Stimulated activated naive CD8-positive, alpha-beta T cell treated with anti-CD3 and anti-CD28 coated beads, Interleukin-15, Interleukin-2, amounts not matched to agents 100 ng/mL and 50 ng/mL, for 24 hours (primary cell): ENCODE data around the gene DCTN3.

ENCODE experiments used
- H3K27ac Mint-ChIP-seq: one replicate; pipeline ENCODE4 v1.8.0; 2021; ENCODE audit warnings: mild to moderate bottlenecking, mixed read lengths
- H3K27me3 Mint-ChIP-seq: one replicate; pipeline ENCODE4 v1.8.0; 2021; ENCODE audit warnings: mixed read lengths
- H3K36me3 Mint-ChIP-seq: one replicate; pipeline ENCODE4 v1.8.0; 2021; ENCODE audit warnings: low read depth, mixed read lengths
- H3K4me1 Mint-ChIP-seq: one replicate; pipeline ENCODE4 v1.8.0; 2021; ENCODE audit warnings: low read depth, mixed read lengths
- H3K4me3 Mint-ChIP-seq: one replicate; pipeline ENCODE4 v1.8.0; 2021; ENCODE audit warnings: mild to moderate bottlenecking, mixed read lengths
- H3K9me3 Mint-ChIP-seq: one replicate; pipeline ENCODE4 v1.8.0; 2021; ENCODE audit warnings: mixed read lengths

Gene DCTN3

DNA sequence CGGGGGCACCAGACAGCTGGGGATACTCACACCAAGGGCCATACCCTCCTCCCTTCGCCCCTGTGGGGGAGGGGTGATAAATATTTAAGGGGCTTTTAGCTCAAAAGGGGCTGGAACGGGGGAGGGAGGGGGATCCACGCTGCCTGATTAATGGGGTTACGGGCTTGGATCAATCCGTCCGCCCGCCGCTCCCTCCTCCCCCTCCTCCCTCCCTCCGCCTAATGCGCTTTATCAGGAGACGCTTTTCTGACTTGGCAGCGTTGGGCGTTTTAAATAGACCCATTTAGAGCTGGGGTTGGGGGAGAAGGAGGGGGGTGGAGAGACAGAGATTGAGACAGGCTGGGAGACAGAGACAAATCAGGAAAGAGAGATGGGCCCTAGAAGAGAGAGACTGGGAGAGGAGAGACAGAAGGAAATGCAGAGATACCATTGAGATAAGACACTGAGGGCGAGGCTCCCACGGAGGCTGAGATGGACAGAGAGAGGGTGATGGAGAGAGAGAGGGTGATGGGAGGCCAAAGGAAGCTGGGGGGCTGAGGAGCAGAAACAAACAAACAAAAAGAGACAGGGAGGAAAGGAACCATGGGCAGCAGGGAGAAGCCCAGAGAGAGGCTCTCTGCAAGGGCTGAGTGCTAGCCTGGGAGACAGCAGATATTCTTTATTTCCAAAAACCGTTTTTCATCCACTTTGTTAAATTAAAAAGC is 41.0 kb downstream of the DCTN3 start:
- Mint-ChIP-seq H3K9me3 (no peaks in the 10 kb centered on the region), H3K27ac (no peak overlapping the region), H3K27me3 (peaks cover 52% of the 10 kb centered on the region), H3K36me3 (no peaks in the 10 kb centered on the region), H3K4me1 (no peaks in the 10 kb centered on the region), H3K4me3 (no peak overlapping the region)

DNA sequence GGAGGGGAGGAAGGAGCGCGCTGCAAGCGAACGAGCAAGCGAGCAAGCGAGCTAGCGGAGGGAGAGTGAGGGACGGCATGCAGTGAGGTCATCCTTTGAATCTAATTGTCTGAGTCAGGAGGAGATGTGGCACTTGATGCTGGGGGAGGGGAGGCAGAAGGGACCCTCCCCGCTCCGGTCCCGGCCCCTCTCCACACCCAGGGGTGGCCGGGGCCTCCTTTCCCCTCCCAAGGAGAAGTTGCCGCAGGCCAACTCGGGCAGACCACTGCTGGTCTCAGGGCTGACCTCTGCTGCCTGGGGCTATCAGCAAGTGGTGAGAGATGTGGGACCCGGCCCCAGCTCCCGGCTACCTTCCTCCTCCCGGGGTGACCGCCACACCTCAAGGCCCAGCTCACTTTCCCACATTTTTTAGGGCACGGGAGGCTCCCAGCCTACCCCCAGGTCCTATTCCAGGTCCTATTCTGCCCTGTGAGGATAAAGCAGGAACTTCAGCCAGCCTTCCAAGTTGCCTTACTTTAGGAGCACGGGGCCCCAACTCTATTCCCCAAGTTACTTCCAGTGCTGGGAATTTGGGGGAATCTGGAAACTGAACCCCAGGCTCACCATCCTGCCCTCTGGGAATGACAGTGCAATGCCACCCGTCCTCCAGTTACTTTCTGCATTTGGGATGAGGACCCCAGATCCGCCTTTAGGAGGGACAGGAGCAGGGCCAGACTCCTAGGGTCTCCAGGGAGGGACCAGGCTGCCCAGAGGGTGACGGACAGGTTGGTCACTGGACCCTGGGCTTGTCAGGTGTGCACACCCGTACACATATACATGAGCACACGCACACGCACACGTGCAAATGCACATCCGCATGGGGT is 41.8 kb downstream of the DCTN3 start:
- H3K9me3 Mint-ChIP-seq = no peaks in the 10 kb centered on the region
- H3K4me1 Mint-ChIP-seq = no peaks in the 10 kb centered on the region
- no peak overlapping the region for H3K27ac Mint-ChIP-seq
- H3K36me3 Mint-ChIP-seq = no peaks in the 10 kb centered on the region
- H3K27me3 Mint-ChIP-seq = peaks cover 50% of the 10 kb centered on the region
- no peak overlapping the region for H3K4me3 Mint-ChIP-seq

DNA sequence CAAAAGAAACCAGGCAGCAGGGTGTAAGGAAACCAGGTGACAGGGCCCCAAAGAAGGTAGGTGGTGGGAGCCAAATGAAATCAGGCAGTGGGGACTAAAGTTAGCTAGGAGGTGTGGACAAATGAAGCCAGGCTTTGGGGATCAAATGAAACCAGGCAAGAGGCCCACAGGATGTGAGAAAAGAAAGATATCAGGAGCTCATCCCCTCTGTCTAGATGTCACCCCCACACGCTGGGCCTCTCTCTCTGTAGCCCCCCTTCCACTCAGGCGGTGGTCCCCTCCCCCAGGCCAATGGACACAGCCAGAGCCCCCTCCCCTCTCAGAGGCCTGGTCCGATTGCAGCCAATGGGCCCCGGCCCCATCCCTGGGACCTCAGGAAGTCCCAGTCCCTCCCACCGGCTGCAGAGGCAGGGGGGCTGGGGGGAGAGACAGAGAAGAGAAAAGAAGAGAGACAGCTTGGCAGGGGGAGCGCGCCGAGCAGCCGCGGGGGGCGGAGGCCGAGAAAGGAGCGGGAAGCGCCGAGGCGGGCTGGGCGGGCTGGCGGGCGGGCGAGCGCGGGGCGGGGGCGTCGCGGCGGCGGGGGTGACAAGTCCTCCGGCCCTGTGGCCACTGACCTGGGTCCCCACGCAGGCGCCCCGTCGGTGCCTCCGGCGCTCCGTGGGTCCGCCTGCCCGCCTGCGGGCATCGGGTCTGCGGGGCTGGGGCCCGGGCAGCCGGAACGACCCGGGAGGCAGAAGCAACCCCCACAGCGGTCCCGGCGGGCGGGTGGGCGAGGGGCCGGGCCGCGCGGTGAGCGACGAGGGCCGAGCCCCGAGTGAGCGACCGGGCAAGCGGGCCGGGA is 42.7 kb downstream of the DCTN3 start:
- Mint-ChIP-seq H3K27me3 (peaks cover 47% of the 10 kb centered on the region), H3K9me3 (no peaks in the 10 kb centered on the region), H3K4me3 (peak overlapping the region; percentile 38), H3K36me3 (no peaks in the 10 kb centered on the region), H3K27ac (no peak overlapping the region), H3K4me1 (no peaks in the 10 kb centered on the region)

DNA sequence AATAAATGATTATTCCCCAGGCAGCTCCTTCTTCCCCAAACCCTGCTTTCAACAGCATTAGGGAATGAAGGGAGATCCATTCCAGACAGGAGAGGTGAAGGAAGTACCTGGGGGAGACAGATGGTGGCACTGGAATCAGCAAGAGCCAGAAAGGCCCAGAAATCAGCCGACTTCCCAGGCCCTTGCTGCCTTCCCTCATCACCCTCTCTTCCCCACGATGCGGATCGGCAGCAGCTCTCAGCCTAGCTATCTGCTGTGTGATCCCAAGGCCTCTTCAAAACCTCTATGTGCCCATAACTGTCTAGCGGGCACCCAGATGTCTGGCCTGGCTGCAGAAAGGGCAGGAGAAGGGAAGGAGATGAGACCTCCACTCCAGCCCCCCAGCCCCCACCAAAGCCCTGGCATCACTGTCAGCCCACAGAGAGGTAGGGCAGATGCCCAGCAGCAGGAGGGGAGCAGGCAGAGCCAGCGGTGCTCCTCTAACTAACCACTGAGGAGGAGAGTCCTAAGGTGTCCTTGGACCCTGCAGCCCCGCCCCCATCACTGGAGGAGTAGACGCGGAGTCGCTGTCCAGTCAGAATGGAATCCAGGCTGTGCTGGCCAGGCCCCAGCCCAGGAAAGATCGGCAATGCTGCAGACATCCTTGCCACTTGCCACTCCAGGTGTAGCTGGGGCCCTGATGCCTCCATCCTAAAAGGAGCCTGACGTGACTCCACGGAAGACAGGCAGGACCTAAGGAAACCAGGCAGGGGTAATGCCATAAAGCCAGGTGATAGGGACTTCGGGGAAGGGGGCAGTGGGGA is 43.5 kb downstream of the DCTN3 start:
- H3K4me1 Mint-ChIP-seq = no peaks in the 10 kb centered on the region
- H3K9me3 Mint-ChIP-seq = no peaks in the 10 kb centered on the region
- H3K36me3 Mint-ChIP-seq = no peaks in the 10 kb centered on the region
- no peak overlapping the region for H3K27ac Mint-ChIP-seq
- H3K4me3 Mint-ChIP-seq = no peak overlapping the region
- H3K27me3 Mint-ChIP-seq = peaks cover 49% of the 10 kb centered on the region

DNA sequence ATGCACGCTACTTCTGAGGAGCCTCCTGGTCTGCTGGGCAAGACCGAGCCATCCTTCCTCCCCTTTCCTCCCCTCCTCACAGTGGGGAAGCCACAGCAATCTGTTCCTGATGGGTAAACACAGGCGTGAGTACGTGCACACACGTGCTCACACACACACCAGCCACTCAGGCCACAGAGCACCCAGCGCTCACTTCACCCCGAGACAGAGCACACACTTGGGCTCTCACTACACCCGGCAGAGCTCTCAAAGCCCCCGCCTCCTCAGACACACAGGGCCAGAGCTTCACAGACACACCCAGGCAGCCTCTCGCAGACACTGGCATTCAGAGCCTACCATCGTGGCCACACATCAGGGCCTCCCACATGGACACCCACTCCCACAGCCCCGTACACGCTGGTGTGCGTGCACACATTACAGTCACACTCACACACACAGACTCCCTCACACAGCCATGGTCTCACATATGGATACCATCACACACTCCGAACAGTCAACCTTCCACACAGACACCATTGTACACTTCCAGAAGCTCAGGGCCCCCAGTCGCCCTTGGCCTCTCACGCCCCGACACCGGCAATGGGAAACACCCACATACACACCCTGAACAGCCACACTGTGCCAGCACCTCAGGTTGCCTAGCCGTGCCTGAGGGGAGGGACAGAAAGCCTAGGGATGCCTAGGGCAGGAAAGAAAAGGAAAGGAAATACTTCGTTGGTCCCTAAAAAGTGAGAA is 44.3 kb downstream of the DCTN3 start:
- Mint-ChIP-seq H3K36me3 (no peaks in the 10 kb centered on the region), H3K27ac (no peak overlapping the region), H3K4me1 (no peaks in the 10 kb centered on the region), H3K27me3 (peaks cover 48% of the 10 kb centered on the region), H3K9me3 (no peaks in the 10 kb centered on the region), H3K4me3 (no peak overlapping the region)

DNA sequence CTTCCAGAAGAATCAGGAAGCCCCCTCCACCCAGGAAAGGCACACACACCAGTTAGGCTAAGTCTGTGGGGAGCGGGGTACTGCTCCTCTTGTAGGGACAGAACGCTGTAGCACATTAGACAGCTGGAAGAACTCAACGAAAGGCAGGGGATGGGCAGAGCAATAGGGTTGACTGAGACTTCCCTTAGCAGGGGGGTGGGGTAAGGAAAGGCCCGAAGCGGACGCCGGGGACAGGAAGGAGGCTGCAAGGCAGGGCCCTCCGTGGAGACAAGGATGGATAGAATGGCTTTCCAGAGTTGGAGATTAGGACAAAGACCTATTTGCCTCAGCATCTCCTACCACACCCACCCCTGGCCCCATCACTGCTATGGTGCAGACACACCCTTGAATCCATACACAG is 45.1 kb downstream of the DCTN3 start:
- Mint-ChIP-seq H3K36me3 (no peaks in the 10 kb centered on the region), H3K4me3 (no peak overlapping the region), H3K27me3 (peaks cover 40% of the 10 kb centered on the region), H3K9me3 (no peaks in the 10 kb centered on the region), H3K4me1 (no peaks in the 10 kb centered on the region), H3K27ac (no peak overlapping the region)

DNA sequence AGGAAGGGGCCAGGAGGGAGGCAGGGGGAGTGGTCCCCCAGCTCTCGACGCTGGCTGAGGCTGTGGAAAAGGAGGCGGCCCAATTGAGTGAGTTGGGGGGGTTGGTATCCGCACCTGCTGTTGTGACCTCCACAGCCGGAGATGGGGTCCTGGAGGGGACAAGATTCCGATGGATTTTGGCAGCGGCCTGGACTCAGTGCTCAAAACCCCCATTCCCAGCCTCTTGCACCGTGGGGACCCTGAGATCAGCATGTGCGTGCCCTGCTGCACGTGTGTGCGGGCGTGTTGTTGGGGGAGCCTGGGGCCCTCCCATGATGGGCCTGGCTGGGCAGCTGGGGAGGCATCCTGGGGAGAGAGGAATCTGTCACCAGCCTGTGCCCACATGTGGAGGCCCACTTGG is 45.7 kb downstream of the DCTN3 start:
- Mint-ChIP-seq H3K4me1 (no peaks in the 10 kb centered on the region), H3K36me3 (no peaks in the 10 kb centered on the region), H3K4me3 (no peak overlapping the region), H3K9me3 (no peaks in the 10 kb centered on the region), H3K27me3 (peaks cover 35% of the 10 kb centered on the region), H3K27ac (no peak overlapping the region)

DNA sequence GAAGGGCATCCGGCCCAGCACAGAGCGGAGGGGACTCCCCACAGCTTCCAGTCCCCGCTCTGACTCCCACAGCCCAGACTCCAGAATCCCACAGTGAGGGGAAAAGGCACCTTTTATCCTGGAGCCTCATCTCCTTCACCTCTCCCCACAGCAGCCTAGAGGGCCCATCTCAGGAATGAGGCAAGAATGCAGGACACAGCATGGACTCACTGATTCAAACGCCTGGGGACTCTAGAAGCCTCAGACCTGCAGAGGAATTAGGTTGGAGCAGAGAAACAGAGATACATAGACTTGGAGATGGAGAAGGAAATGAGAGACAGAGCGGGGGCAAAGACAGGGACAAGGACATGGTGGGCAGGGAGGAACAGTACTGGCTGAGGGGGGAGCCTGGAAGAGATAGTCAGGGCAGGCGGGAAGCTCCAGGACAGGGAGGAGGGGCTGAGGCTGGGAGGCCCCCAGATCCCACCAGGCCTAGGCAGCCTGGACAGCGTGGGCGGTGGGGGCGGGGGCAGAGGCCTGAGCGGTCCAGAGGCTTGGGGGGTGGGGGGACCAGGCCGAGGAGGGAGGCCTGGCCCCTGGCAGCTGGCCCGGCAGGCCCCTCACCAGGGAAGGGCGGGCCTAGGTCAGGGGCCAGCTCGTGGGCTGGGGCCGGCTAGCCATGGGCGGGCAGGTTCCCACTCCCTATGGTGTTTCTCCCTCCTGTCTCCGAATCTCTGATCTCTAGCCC is 46.5 kb downstream of the DCTN3 start:
- H3K27ac Mint-ChIP-seq = no peak overlapping the region
- no peak overlapping the region for H3K4me3 Mint-ChIP-seq
- H3K9me3 Mint-ChIP-seq = no peaks in the 10 kb centered on the region
- H3K36me3 Mint-ChIP-seq = no peaks in the 10 kb centered on the region
- no peaks in the 10 kb centered on the region for H3K4me1 Mint-ChIP-seq
- H3K27me3 Mint-ChIP-seq = peaks cover 26% of the 10 kb centered on the region

DNA sequence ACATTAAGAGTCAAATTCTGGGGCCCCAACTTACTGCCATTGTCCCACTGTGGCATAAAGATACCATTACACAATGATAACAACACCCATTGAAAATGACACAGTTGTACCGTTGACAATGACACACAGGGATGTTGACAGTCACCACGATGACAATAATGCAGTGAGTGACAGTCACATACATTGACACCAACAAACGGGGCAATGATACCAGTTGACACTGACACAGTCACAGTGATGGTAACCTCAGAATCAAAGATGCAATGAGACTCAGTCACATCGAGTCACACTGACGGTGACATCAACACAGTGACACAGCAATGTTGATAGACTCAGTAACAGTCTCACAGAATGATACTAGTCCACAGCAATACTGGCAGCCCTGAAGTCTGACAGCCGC is 47.7 kb downstream of the DCTN3 start:
- Mint-ChIP-seq H3K36me3 (no peaks in the 10 kb centered on the region), H3K9me3 (no peaks in the 10 kb centered on the region), H3K4me1 (no peaks in the 10 kb centered on the region), H3K27ac (no peak overlapping the region), H3K27me3 (peaks cover 25% of the 10 kb centered on the region), H3K4me3 (no peak overlapping the region)

DNA sequence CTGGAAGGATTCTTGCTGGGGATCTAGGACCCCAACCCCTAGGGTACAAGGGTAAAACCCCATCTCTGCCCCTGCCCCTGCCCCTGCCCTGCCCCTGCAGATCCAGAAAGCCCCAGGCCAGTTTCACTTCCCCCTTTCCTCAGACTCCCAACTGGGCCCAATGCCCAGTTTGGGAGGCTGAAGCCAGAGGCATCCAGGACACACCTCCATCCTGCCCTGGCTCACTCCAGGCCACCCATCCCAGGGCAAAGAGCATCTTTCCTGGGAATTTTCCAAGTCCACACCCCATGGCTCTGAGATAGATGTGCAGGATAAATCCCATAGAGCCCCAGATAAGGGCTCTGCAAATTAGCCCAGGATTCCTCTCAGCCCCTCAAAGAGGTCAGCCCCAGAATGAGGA is 48.2 kb downstream of the DCTN3 start:
- Mint-ChIP-seq H3K4me3 (no peak overlapping the region), H3K4me1 (no peaks in the 10 kb centered on the region), H3K36me3 (no peaks in the 10 kb centered on the region), H3K27me3 (peaks cover 20% of the 10 kb centered on the region), H3K27ac (no peak overlapping the region), H3K9me3 (no peaks in the 10 kb centered on the region)

DNA sequence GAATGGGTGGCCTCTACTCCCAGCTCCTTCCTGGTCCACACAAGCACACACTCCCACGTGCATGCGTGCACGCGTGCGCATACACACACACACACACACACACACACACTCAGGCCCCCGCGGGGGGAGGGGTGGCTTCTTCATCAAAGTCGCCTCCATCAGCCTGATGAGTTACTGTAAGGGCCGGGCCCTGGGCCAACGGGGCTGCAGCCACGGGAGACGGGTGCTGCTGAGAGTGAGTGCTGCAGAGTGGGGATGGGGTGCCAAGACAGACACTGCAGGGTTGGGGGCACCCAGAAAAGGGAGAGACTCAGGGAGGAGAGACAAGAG is 48.8 kb downstream of the DCTN3 start:
- H3K36me3 Mint-ChIP-seq = no peaks in the 10 kb centered on the region
- no peaks in the 10 kb centered on the region for H3K4me1 Mint-ChIP-seq
- no peak overlapping the region for H3K27ac Mint-ChIP-seq
- H3K9me3 Mint-ChIP-seq = no peaks in the 10 kb centered on the region
- peaks cover 22% of the 10 kb centered on the region for H3K27me3 Mint-ChIP-seq
- no peak overlapping the region for H3K4me3 Mint-ChIP-seq

DNA sequence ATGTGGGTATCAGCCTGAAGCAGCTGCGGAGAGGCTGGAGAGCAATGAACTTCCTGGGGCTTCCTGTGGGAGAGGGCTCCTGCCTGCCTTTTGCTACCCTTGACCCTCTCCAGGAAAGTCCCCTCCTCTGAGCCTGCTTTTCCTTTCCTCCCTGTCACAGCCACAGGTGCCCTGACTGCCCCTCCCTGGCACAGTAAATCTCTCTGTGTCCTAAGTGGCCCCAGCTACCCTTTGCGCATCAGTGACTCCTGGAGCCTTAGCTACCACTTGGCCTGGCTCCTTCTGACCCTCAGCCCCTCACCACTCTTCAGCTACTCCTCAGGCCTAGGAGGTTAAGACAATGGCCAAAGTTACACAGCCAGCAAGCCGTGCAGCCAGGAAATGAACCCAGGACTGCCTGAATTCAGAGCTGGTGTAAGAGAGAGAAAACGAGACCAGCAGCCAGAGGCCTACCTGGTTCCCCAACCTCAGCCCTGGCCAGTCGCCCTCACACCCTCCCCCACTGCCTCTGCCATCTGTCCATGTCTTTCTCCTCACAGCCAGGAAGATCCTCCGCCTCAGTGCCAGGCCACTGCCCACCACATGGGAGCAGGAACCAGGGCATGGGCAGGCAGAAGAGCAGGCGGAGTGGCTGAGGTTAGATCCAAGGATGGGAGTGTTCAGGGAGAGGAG is 49.4 kb downstream of the DCTN3 start:
- no peak overlapping the region for H3K27ac Mint-ChIP-seq
- H3K36me3 Mint-ChIP-seq = no peaks in the 10 kb centered on the region
- H3K4me3 Mint-ChIP-seq = no peak overlapping the region
- no peaks in the 10 kb centered on the region for H3K9me3 Mint-ChIP-seq
- peaks cover 18% of the 10 kb centered on the region for H3K27me3 Mint-ChIP-seq
- no peaks in the 10 kb centered on the region for H3K4me1 Mint-ChIP-seq

DNA sequence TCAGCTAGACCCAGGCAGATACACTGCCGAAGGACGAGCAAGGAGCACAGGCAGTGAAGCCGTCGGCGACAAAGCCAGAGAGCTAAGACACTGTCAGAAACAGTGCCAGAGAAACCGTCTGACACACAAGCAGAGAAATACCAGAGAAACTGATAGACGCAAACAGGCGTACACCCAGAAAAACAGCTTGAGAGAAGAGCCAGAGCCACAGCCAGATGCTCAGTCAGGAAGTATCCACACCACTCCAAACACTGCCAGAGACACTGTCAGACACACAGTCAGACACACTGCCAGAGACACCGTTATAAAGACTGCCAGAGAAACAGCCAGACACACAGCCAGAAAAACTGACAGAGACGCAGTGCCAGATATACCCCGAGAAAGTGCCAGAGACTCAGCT is 49.9 kb downstream of the DCTN3 start:
- Mint-ChIP-seq H3K9me3 (no peaks in the 10 kb centered on the region), H3K27me3 (peaks cover 15% of the 10 kb centered on the region), H3K27ac (no peak overlapping the region), H3K4me3 (no peak overlapping the region), H3K36me3 (no peaks in the 10 kb centered on the region), H3K4me1 (no peaks in the 10 kb centered on the region)
